ENCODE measurements around the gene NCBP2L. TPM values are rescaled to one million over a fixed set of nuclear protein-coding genes. Genes with fewer than 3 reads are reported as not detected.

Gene NCBP2L
- total and polyA plus RNA-seq, 9 of the 15 experiments (the other 6 are each of a cell fraction or from before 2014, with no cell fraction given): not detected

DNA sequence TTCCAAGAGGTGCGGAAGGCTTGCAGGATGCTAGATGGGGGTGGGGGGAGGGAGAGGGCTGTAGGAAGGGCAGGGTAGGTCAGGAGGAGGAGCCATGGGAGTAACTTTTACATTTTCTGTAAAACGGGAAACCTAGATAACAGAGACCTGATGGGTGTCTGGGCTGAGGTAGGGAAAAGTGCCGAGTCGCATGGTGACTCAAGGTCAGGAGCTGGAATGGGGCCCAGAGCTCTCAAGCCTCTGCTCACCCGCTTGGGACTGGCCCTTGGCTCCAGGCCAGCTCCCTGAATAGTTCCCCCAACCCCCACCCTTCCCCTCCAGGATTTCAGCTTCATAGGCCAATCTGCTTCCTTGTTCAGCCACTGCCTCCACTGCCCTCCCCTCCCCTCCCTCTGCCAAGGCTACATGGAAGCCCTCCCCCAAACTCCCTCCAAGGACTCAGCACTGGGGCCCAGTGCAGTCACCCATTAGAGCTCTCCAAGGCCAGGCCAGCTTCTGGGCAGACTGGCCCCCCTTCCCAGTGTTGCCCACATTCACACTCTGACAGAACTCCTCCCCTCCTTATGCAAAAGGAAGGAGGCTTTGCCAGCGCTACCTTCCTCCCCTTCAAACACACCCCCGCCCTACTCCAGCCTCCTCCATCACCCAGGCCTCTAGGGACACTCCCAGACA lies 45.6 kb upstream of the NCBP2L start (continued):
- TF ChIP-seq CTBP1 (IDR thresholded peaks at IDR 0.05; ENCODE audit: borderline replicate concordance) (peak; percentile 54; the same call in 1 of the 2 replicates), ZEB2 (IDR thresholded peaks at IDR 0.05) (peak; percentile 38; the same call in 1 of the 2 replicates), ESRRA (IDR thresholded peaks at IDR 0.05; ENCODE audit: borderline replicate concordance, low read depth) (peak; percentile 86), NFIC (IDR thresholded peaks at IDR 0.05) (peak; percentile 98), NR3C1 (CRISPR knock-in tag; IDR thresholded peaks at IDR 0.05) (no peak), JUN (IDR thresholded peaks at IDR 0.05; ENCODE audit: borderline replicate concordance, low read depth, low read length) (peak; percentile 39; the same call in 1 of the 2 replicates), JUN (CRISPR knock-in tag; IDR thresholded peaks at IDR 0.05; ENCODE audit: borderline replicate concordance) (no peak)

DNA sequence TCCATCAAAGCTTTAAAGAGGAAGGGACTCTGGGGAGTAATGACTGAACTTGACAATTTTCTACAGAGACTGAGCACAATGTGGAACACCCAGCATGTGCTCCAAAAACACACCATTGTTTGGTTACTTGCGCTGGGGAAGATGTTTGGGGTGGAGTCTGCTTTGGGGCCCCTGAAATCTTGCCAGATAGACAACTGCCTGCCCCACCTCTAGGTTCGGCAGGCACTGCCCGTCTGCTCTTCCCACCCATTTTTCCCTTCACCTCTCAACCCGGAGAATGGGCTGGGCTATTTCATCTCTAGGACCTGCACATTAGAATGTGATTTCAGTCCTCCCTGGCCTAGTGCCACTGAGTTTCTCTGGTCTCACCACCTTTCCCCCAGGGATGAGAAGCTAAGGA lies 43.8 kb upstream of the NCBP2L start:
- intact Hi-C loops (cut with micrococcal nuclease) (loop anchor here (5.0 kb wide), 1 partner anchor 61 kb away; no protein-coding TSS in a partner anchor), in situ Hi-C loops (cut with MboI) (no loop called here)
- Histone ChIP-seq H3K9me1 (ENCODE audit: control insufficient read depth, insufficient read depth, low read length) (no peaks in the 10 kb centered on the region), H3K4me2 (ENCODE audit: insufficient read depth, low read length) (no peak overlapping the region), H3K9ac (ENCODE audit: insufficient read depth in 1 of 2, low read depth in 2 of 2, low read length in 2 of 2) (no peak overlapping the region), H3K36me3 (ENCODE audit: control insufficient read depth, insufficient read depth, low read length) (no peaks in the 10 kb centered on the region), H3K4me3 (no peak overlapping the region), H4K20me1 (replicated peaks; ENCODE audit: control insufficient read depth, insufficient read depth, low read length) (no peaks in the 10 kb centered on the region), H2AFZ (ENCODE audit: low read depth, low read length) (no peak overlapping the region), H3K27ac (ENCODE audit: extremely low read depth, low read depth, low read length) (no peak overlapping the region), H3K9me3 (replicated peaks; ENCODE audit: control insufficient read depth, insufficient read depth, low read depth, low read length) (no peaks in the 10 kb centered on the region), H3K4me1 (replicated peaks in 1 of 2; ENCODE audit: control insufficient read depth in 2 of 2, insufficient read depth in 2 of 2, low read length in 2 of 2) (peaks cover 15 to 30% of the 10 kb centered on the region in 2 experiments; a peak in 4 of 5 replicates), H3K27me3 (ENCODE audit: control insufficient read depth in 2 of 2, insufficient read depth in 2 of 2, low read length in 2 of 2) (0 out of 5 replicates have a peak, but pooled peaks cover 0 to 2% of the 10 kb centered on the region in 2 experiments), H3K79me2 (ENCODE audit: control insufficient read depth, insufficient read depth, low read length) (no peaks in the 10 kb centered on the region)
- ATAC-seq: no peak
- no peak for DNase-seq (ENCODE audit: extremely low read depth in 1 of 4, low spot score in 3 of 4)
- no TSS peak for BruUV-seq (replicated peaks)
- FAIRE-seq: no peak
- 20% methylated on average over 4 of the region's 4 CpGs for WGBS (ENCODE audit: insufficient coverage, low coverage, missing lambda C conversion rate)
- ChIA-PET CTCF (ENCODE audit: low intra/inter-chr PET ratio) (no interaction called here), POLR2A (no interaction called here)
- TF ChIP-seq RERE (CRISPR knock-in tag; IDR thresholded peaks at IDR 0.05; ENCODE audit: borderline replicate concordance): no peak
- TF ChIP-seq C11orf30 (IDR thresholded peaks at IDR 0.05; ENCODE audit: low read depth): no peak
- no peak for TF ChIP-seq PRMT5 (CRISPR knock-in tag; IDR thresholded peaks at IDR 0.05)
- TF ChIP-seq THAP12 (CRISPR knock-in tag; IDR thresholded peaks at IDR 0.05): no peak
- TF ChIP-seq MCM7 (IDR thresholded peaks at IDR 0.05): no peak
- no peak for TF ChIP-seq TAF15 (IDR thresholded peaks at IDR 0.05; ENCODE audit: low read depth, low read length)
- TF ChIP-seq ZNF347 (CRISPR knock-in tag; IDR thresholded peaks at IDR 0.05; ENCODE audit: low read depth): no peak
- no peak for TF ChIP-seq KDM5B (IDR thresholded peaks at IDR 0.05; ENCODE audit: insufficient replicate concordance, low read depth, low read length)
